IMR-90 (cell line): ENCODE data around the gene CDHR1.

Source experiments
- CTCF ChIP-seq: conservative IDR thresholded peaks from 2 replicates; pipeline ENCODE4 v1.5.1; 2012; ENCODE audit warnings: mild to moderate bottlenecking, low read depth, low read length, improper control_type of control experiment
- MAFK ChIP-seq: IDR thresholded peaks from 2 replicates; pipeline ENCODE4 v1.6.1; 2012; ENCODE audit warnings: low read depth, low read length, improper control_type of control experiment
- MAZ ChIP-seq: IDR thresholded peaks from 2 replicates; pipeline ENCODE4 v1.6.1; 2012; ENCODE audit warnings: low read depth, mild to moderate bottlenecking, low read length, improper control_type of control experiment, moderate library complexity, borderline replicate concordance
- MXI1 ChIP-seq: IDR thresholded peaks from 2 replicates; pipeline ENCODE4 v1.6.1; 2012; ENCODE audit warnings: low read depth, mild to moderate bottlenecking, low read length, moderate library complexity, borderline replicate concordance
- NFE2L2 ChIP-seq: fragments of 150-350 bp; IDR thresholded peaks from 2 replicates; pipeline ENCODE4 v1.6.1; 2016; ENCODE audit warnings: low read depth, mild to moderate bottlenecking, low read length
- POLR2A ChIP-seq: IDR thresholded peaks from 2 replicates; pipeline ENCODE4 v1.6.1; 2012; ENCODE audit warnings: mild to moderate bottlenecking, low read depth, low read length
- RFX5 ChIP-seq: IDR thresholded peaks from 2 replicates; pipeline ENCODE4 v1.8.0; 2012; ENCODE audit warnings: low read depth, mild to moderate bottlenecking, low read length, moderate library complexity
- SMC3 ChIP-seq: fragments of 150-350 bp; IDR thresholded peaks from 2 replicates; pipeline ENCODE4 v1.6.1; 2016; ENCODE audit warnings: low read depth, mild to moderate bottlenecking, antibody characterized with exemption, low read length, moderate library complexity
- USF2 ChIP-seq: fragments of 150-350 bp; IDR thresholded peaks from 2 replicates; pipeline ENCODE4 v1.6.1; 2017; ENCODE audit warnings: mild to moderate bottlenecking, antibody characterized with exemption, low read length, low read depth

GRCh38 chr10:84234479-84234878 lies 40.1 kb downstream of the CDHR1 start:
- TF ChIP-seq NFE2L2, result no peak
- no peak for TF ChIP-seq POLR2A
- TF ChIP-seq USF2, result no peak
- TF ChIP-seq CTCF, result no peak
- no peak for TF ChIP-seq MXI1
- no peak for TF ChIP-seq RFX5
- TF ChIP-seq MAZ, result no peak
- no peak for TF ChIP-seq SMC3
- TF ChIP-seq MAFK, result no peak
